GM12878 (cell line): ENCODE measurements around the gene PDK3. TPM values are rescaled to one million over a fixed set of nuclear protein-coding genes. Genes with fewer than 3 reads are reported as not detected.

Source experiments
- ATAC-seq: fragments of 200-7000 bp; cut with Tn5 transposase; 3 replicates; pipeline ENCODE4 v1.9.1; 2020; ENCODE audit warnings: mild to moderate bottlenecking, moderate library complexity
- BruUV-seq: library from RNA; stranded (reverse); fragments of 400-500 nt; replicated peaks from 2 replicates; lab custom pipeline; 2021; lab: Mats Ljungman, UMichigan
- CTCF ChIA-PET: fragments of 300-600 bp; sonication (Branson Sonifier 250); formaldehyde crosslinking; extraction: SDS; loops from one replicate; lab custom pipeline; 2021; ENCODE audit warnings: inconsistent platforms; lab: Yijun Ruan, JAX
- POLR2A ChIA-PET: fragments of 350-600 bp; formaldehyde crosslinking; extraction: SDS; loops from one replicate; lab custom pipeline; 2021; ENCODE audit warnings: inconsistent platforms; lab: Charles Lee
- RAD21 ChIA-PET: fragments of 300-600 bp; sonication (Branson Sonifier 250); formaldehyde crosslinking; loops from one replicate; lab custom pipeline; 2023; ENCODE audit warnings: antibody characterized with exemption; ENCODE audit not compliant: unreplicated experiment; lab: Charles Lee
- SMC1A ChIA-PET: fragments of 300-600 bp; sonication (Branson Sonifier 250); formaldehyde crosslinking; loops from one replicate; lab custom pipeline; 2023; ENCODE audit not compliant: unreplicated experiment, uncharacterized antibody; lab: Charles Lee
- DNase-seq: peaks from one replicate; pipeline ENCODE4 v3.0.0-alpha.2; 2011; ENCODE audit warnings: low read depth, low spot score
- FAIRE-seq: peaks from 3 replicates; lab custom pipeline; 2011; peaks lifted over from hg19 to GRCh38; lab: Jason Lieb, UNC
- H2AFZ ChIP-seq: 2 replicates; pipeline ENCODE4 v1.6.0; 2011; ENCODE audit warnings: low read depth, low read length, control low read depth; ENCODE audit not compliant: control insufficient read depth
- H3K27ac ChIP-seq: 2 replicates; pipeline ENCODE4 v1.5.1; 2011; ENCODE audit warnings: control low read depth; ENCODE audit not compliant: control insufficient read depth, insufficient read depth
- H3K27me3 ChIP-seq, 2 experiments: replicated peaks in 1 of 2; 2 replicates each; pipeline versions ENCODE4 v1.6.0 to v1.6.1; 2011; ENCODE audit warnings: low read length in 1 of 2; ENCODE audit not compliant: control insufficient read depth in 2 of 2, insufficient read depth in 2 of 2
- H3K36me3 ChIP-seq, 2 experiments: 2 replicates each; pipeline ENCODE4 v1.5.1; 2011; ENCODE audit warnings: low read length in 1 of 2; ENCODE audit not compliant: control insufficient read depth in 2 of 2, insufficient read depth in 2 of 2
- H3K4me1 ChIP-seq: 2 replicates; pipeline ENCODE4 v1.6.1; 2011; ENCODE audit warnings: mild to moderate bottlenecking, low read length, moderate library complexity, mixed read lengths; ENCODE audit not compliant: control insufficient read depth, insufficient read depth
- H3K4me2 ChIP-seq: 2 replicates; pipeline ENCODE4 v1.6.0; 2011; ENCODE audit warnings: control low read depth; ENCODE audit not compliant: control insufficient read depth, insufficient read depth
- H3K4me3 ChIP-seq: fragments of 200-600 bp; sonication (generic); 2 replicates; pipeline ENCODE4 v1.5.1; 2016
- H3K79me2 ChIP-seq: 2 replicates; pipeline ENCODE4 v1.6.0; 2011; ENCODE audit warnings: low read length; ENCODE audit not compliant: control insufficient read depth, insufficient read depth
- H3K9ac ChIP-seq: 2 replicates; pipeline ENCODE4 v1.8.0; 2011; ENCODE audit warnings: low read length, control low read depth, mixed read lengths; ENCODE audit not compliant: control insufficient read depth, insufficient read depth
- H3K9me3 ChIP-seq: replicated peaks from 3 replicates; pipeline ENCODE4 v1.5.1; 2011; ENCODE audit warnings: mild to moderate bottlenecking, low read length; ENCODE audit not compliant: control insufficient read depth, insufficient read depth
- H4K20me1 ChIP-seq: 2 replicates; pipeline ENCODE4 v1.6.0; 2011; ENCODE audit not compliant: control insufficient read depth, insufficient read depth
- EZH2 ChIP-seq: IDR thresholded peaks from 2 replicates; pipeline ENCODE4 v1.6.1; 2012; ENCODE audit warnings: low read depth, mild to moderate bottlenecking, control low read depth, inconsistent platforms, low read length, borderline replicate concordance; ENCODE audit not compliant: control insufficient read depth
- KDM1A ChIP-seq: fragments of 200-600 bp; sonication (generic); IDR thresholded peaks from 2 replicates; pipeline ENCODE4 v1.6.1; 2016; ENCODE audit warnings: borderline replicate concordance
- MTA2 ChIP-seq: fragments of 450-650 bp; IDR thresholded peaks from 2 replicates; pipeline ENCODE4 v1.6.1; 2016; ENCODE audit warnings: low read depth, mild to moderate bottlenecking, moderate library complexity
- RELA ChIP-seq: fragments of 450-650 bp; IDR thresholded peaks from 2 replicates; pipeline ENCODE4 v1.8.0; 2014; ENCODE audit warnings: borderline replicate concordance; ENCODE audit not compliant: partially characterized antibody
- SKIL ChIP-seq: fragments of 450-650 bp; IDR thresholded peaks from 2 replicates; pipeline ENCODE4 v1.6.1; 2017; ENCODE audit warnings: mild to moderate bottlenecking, low read depth, inconsistent platforms; ENCODE audit not compliant: poor library complexity, severe bottlenecking
- USF2 ChIP-seq: IDR thresholded peaks from 2 replicates; pipeline ENCODE4 v1.6.1; 2011; ENCODE audit warnings: low read depth, low read length, improper control_type of control experiment, borderline replicate concordance
- ZZZ3 ChIP-seq: IDR thresholded peaks from 2 replicates; pipeline ENCODE4 v1.6.1; 2011; ENCODE audit warnings: low read depth; ENCODE audit not compliant: control insufficient read depth, insufficient read length
- WGBS: methylation state at CpG from one replicate; pipeline ENCODE4 v1.1.6; 2016; ENCODE audit warnings: low lambda C conversion rate; ENCODE audit not compliant: insufficient replicate concordance, insufficient coverage; ENCODE audit errors: missing lambda C conversion rate; 5-methylcytosine and 5-hydroxymethylcytosine counted together
- in situ Hi-C: fragments of 300-500 bp; cut with MboI; formaldehyde crosslinking; loops from 9 replicates; pipeline ENCODE4 v1.14.3; 2018; ENCODE audit warnings: mixed read lengths
- intact Hi-C: fragments of 100-400 bp; cut with micrococcal nuclease; formaldehyde crosslinking; loops from one replicate; pipeline ENCODE4 v1.14.2; 2022; ENCODE audit not compliant: unreplicated experiment
- polyA plus RNA-seq, 11 experiments: library from polyadenylated mRNA; depleted of rRNA in 4 of 11; unstranded in 6 of 11; stranded (reverse) in 5 of 11; fragments of >200 nt; fragmentation: Nextera tagmentation in 4 of 11; fragmentation: Illumina TruSeq in 1 of 11; extraction: Ambion mirVana in 4 of 11; extraction: Trizol in 1 of 11; gene quantifications; 1 replicate in 1 of 11; 2 replicates in 10 of 11; pipeline versions ENCODE4 v1.2.1 to v1.2.3, GENCODE V29; 2011 to 2016; ENCODE audit warnings: inconsistent platforms in 2 of 11, missing spikeins in 2 of 11, low read depth in 1 of 11
- total RNA-seq, 4 experiments: library from RNA; depleted of rRNA in 3 of 4; stranded (reverse); fragments of >200 nt in 3 of 4; fragmentation: Illumina TruSeq in 1 of 4; extraction: Trizol in 1 of 4; gene quantifications; 2 replicates each; pipeline versions ENCODE4 v1.2.1 to v1.2.3, GENCODE V29; 2013 to 2021

PDK3 gene
- total and polyA plus RNA-seq, 10 of the 15 experiments (the other 5 are each of a cell fraction or from before 2014, with no cell fraction given), result 4.2 to 54.6 (median 21.9) TPM

GRCh38 chrX:24485976-24486680 is 21.0 kb downstream of the PDK3 start (continued):
- no peak for TF ChIP-seq SKIL

- Histone ChIP-seq H3K9ac (no peak overlapping the region), H3K79me2 (peaks cover 7% of the 10 kb centered on the region), H3K4me3 (no peak overlapping the region), H2AFZ (no peak overlapping the region), H3K27ac (no peak overlapping the region), H4K20me1 (no peaks in the 10 kb centered on the region), H3K27me3 (no peaks in the 10 kb centered on the region), H3K4me2 (no peak overlapping the region), H3K4me1 (no peaks in the 10 kb centered on the region), H3K36me3 (no peaks in the 10 kb centered on the region), H3K9me3 (no peaks in the 10 kb centered on the region)
- DNase-seq (no peak), ATAC-seq (no peak), FAIRE-seq (no peak)
- ChIA-PET CTCF (interaction anchor here (1.1 to 4.4 kb wide), 2 partner anchors 11 to 88 kb away, joined by 3 to 22 read pairs; no protein-coding TSS in a partner anchor), SMC1A (interaction anchor here (1.3 to 1.4 kb wide), 2 partner anchors 10 to 12 kb away, joined by 4 to 8 read pairs; no protein-coding TSS in a partner anchor), POLR2A (no interaction called here), RAD21 (interaction anchor here (1.2 kb wide), 1 partner anchor 11 kb away, joined by 4 read pairs; no protein-coding TSS in a partner anchor)
- BruUV-seq, result no TSS peak
- no peak for TF ChIP-seq ZZZ3
- TF ChIP-seq KDM1A, result no peak
- no peak for TF ChIP-seq EZH2
- TF ChIP-seq USF2, result no peak
- no peak for TF ChIP-seq RELA
- TF ChIP-seq MTA2, result no peak
- WGBS, result 81% methylated on average over 3 of the region's 3 CpGs
- in situ Hi-C loops (no loop called here), intact Hi-C loops (no loop called here)
Observed at GRCh38 chrX:24487571-24487970, 22.5 kb downstream of the PDK3 start.
